ENCODE measurements around the gene RALGAPA1.
"Not testable (repeated sequence)": the region's sequence is repeated elsewhere in the genome, so short reads cannot be mapped to it uniquely, and the experiment has no call there.

RALGAPA1 gene

GRCh38 chr14:35849122-35849521 lies 40.0 kb upstream of the RALGAPA1 start:
- H3K4me3 ChIP-seq (ENCODE audit: low read depth, low read length), result no peak overlapping the region
- no peak for TF ChIP-seq CTCF (IDR thresholded peaks at IDR 0.05; ENCODE audit: borderline replicate concordance, insufficient read depth, low read depth, low read length)

- H3K4me3 ChIP-seq (ENCODE audit: low read depth, low read length), result no peak overlapping the region
- TF ChIP-seq CTCF (IDR thresholded peaks at IDR 0.05; ENCODE audit: borderline replicate concordance, insufficient read depth, low read depth, low read length), result no peak
Observed at GRCh38 chr14:35847636-35848035, 38.5 kb upstream of the RALGAPA1 start.

- no peak overlapping the region for H3K4me3 ChIP-seq (ENCODE audit: low read depth, low read length)
- TF ChIP-seq CTCF (IDR thresholded peaks at IDR 0.05; ENCODE audit: borderline replicate concordance, insufficient read depth, low read depth, low read length), result no peak
Observed at GRCh38 chr14:35844494-35844893, 35.4 kb upstream of the RALGAPA1 start.

- H3K4me3 ChIP-seq (ENCODE audit: low read depth, low read length), result not testable (repeated sequence)
Observed at GRCh38 chr14:35842245-35842644, 33.1 kb upstream of the RALGAPA1 start.

- not testable (repeated sequence) for H3K4me3 ChIP-seq (ENCODE audit: low read depth, low read length)
Observed at GRCh38 chr14:35841704-35842103, 32.6 kb upstream of the RALGAPA1 start.

- no peak overlapping the region for H3K4me3 ChIP-seq (ENCODE audit: low read depth, low read length)
- no peak for TF ChIP-seq CTCF (IDR thresholded peaks at IDR 0.05; ENCODE audit: borderline replicate concordance, insufficient read depth, low read depth, low read length)
Observed at GRCh38 chr14:35835208-35835982, 26.3 kb upstream of the RALGAPA1 start.

- no peak overlapping the region for H3K4me3 ChIP-seq (ENCODE audit: low read depth, low read length)
- TF ChIP-seq CTCF (IDR thresholded peaks at IDR 0.05; ENCODE audit: borderline replicate concordance, insufficient read depth, low read depth, low read length), result no peak
Observed at GRCh38 chr14:35829449-35829848, 20.4 kb upstream of the RALGAPA1 start.

- no peak for TF ChIP-seq CTCF (IDR thresholded peaks at IDR 0.05; ENCODE audit: borderline replicate concordance, insufficient read depth, low read depth, low read length)
- no peak overlapping the region for H3K4me3 ChIP-seq (ENCODE audit: low read depth, low read length)
Observed at GRCh38 chr14:35827678-35828472, 18.8 kb upstream of the RALGAPA1 start.

Data from GM12875 (cell line).